IPS DF 6.9 (cell line): ENCODE measurements around the gene PTPRD.

Experiments
- DNase-seq: peaks from one replicate; pipeline ENCODE4 v3.0.0-alpha.2; 2013; ENCODE audit warnings: low read depth, low spot score
- H3K27ac ChIP-seq: one replicate; pipeline ENCODE4 v1.5.1; 2013; ENCODE audit warnings: low read length, control low read depth
- H3K27me3 ChIP-seq: 2 replicates; pipeline ENCODE4 v1.6.1; 2013; ENCODE audit warnings: mild to moderate bottlenecking, low read length; ENCODE audit not compliant: control insufficient read depth, insufficient read depth
- H3K36me3 ChIP-seq: 2 replicates; pipeline ENCODE4 v1.6.1; 2013; ENCODE audit warnings: low read length; ENCODE audit not compliant: control insufficient read depth, insufficient read depth
- H3K4me1 ChIP-seq: 2 replicates; pipeline ENCODE4 v1.6.1; 2013; ENCODE audit warnings: low read length; ENCODE audit not compliant: control insufficient read depth, insufficient read depth
- H3K4me3 ChIP-seq: 2 replicates; pipeline ENCODE4 v1.5.1; 2013; ENCODE audit warnings: mild to moderate bottlenecking, low read length
- H3K9me3 ChIP-seq: 2 replicates; pipeline ENCODE4 v1.6.1; 2013; ENCODE audit warnings: low read length, inconsistent platforms; ENCODE audit not compliant: control insufficient read depth, insufficient read depth
- WGBS: extraction: QIAGEN DNeasy Blood & Tissue Kit; methylation state at CpG from one replicate; pipeline ENCODE4 v1.1.7; 2013; ENCODE audit warnings: mixed read lengths, missing lambda C conversion rate; ENCODE audit not compliant: insufficient read length, insufficient coverage; 5-methylcytosine and 5-hydroxymethylcytosine counted together

The PTPRD gene

DNA sequence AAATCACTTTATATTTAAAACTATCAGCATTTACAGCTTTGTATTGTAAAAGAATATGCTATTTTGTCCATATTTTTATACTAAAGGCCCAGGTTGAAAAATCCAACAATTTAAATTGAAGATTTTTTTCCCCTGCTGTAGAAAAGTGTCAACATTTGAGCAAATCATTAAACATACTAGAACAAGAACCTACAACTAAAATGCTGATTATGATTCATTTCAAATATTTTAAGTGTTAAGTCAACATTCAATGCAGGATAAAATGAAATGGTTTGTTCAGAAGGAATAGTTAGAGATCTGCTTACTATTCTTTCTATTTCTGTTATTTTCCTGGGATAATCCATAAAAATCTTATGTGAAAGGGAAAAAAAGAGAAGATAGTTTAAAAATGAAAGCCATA is 1946.7 kb downstream of the PTPRD start:
- H3K9me3 ChIP-seq, result no peaks in the 10 kb centered on the region
- DNase-seq, result no peak
- H3K27me3 ChIP-seq, result no peaks in the 10 kb centered on the region
- no peak overlapping the region for H3K4me3 ChIP-seq
- H3K36me3 ChIP-seq, result no peaks in the 10 kb centered on the region
- H3K4me1 ChIP-seq, result no peaks in the 10 kb centered on the region
- H3K27ac ChIP-seq, result no peak overlapping the region

DNA sequence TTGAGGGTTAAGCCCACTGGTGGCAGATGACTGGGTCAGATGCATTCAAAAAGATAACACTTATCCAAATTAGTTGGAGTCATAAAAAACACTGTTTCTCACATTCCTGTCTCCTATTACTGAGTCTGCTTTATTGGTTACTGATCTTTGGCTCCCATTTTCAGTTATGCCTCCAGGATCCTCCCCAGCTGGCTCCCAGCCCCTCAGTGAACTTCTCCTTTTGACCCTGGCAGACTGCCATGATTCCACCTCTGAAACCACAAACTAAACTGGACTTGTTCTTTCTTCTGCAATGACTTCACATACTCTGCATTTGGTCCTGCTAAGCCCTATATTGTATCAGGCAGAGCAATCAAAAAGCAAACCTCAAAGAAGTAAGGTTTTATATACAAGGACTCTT is 1952.4 kb downstream of the PTPRD start:
- DNase-seq, result no peak
- no peaks in the 10 kb centered on the region for H3K27me3 ChIP-seq
- H3K4me1 ChIP-seq, result no peaks in the 10 kb centered on the region
- H3K4me3 ChIP-seq, result no peak overlapping the region
- H3K27ac ChIP-seq, result no peak overlapping the region
- no peaks in the 10 kb centered on the region for H3K36me3 ChIP-seq
- no peaks in the 10 kb centered on the region for H3K9me3 ChIP-seq

DNA sequence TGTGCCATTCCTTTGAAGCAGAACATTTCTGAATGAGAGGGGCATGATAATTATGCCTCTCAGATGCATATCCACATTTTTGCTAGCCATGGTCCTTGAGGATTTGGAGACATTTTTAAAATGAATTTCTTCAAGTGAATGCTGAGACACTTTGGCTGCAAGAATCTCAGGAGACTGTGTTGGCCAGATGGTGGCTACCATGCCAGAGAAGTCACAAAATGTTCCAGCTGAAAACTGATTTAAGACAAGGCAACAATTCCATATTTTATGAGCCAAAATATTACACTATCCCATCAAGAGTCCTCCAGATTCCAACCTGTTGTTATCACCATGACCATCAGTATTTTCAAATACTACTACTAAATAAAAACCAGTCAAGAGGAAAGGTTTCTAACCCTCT is 1953.7 kb downstream of the PTPRD start:
- Histone ChIP-seq H3K27me3 (no peaks in the 10 kb centered on the region), H3K4me3 (no peak overlapping the region), H3K27ac (no peak overlapping the region), H3K4me1 (no peaks in the 10 kb centered on the region), H3K36me3 (no peaks in the 10 kb centered on the region), H3K9me3 (no peaks in the 10 kb centered on the region)
- no peak for DNase-seq

- no CpG with 5 or more reads among the region's 2 CpGs for WGBS
- no peak overlapping the region for H3K27ac ChIP-seq
- H3K27me3 ChIP-seq, result no peaks in the 10 kb centered on the region
- no peaks in the 10 kb centered on the region for H3K4me1 ChIP-seq
- 0 out of 2 replicates have a peak, but pooled peaks cover 1% of the 10 kb centered on the region for H3K9me3 ChIP-seq
- no peak overlapping the region for H3K4me3 ChIP-seq
- no peaks in the 10 kb centered on the region for H3K36me3 ChIP-seq
- DNase-seq, result no peak
Measured at GRCh38 chr9:8655071-8655470, 1957.7 kb downstream of the PTPRD start.

DNA sequence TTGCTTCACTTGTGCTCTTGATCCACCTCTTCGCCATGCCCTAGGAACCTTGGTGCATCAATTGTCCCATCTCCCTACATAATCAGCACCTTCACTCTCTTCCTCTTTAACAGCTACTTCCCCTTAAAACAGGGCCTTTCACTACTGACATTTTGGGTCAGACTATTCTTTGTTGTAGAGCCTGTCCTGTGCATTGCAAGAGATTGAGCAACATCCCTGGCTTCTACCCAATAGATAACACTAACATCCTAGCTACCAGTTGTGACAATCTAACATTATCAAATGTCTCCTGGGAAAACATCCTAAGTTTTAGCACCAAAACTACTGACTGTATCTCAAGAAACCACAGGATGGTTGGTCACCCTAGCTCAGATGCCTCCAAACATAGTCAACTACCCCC is 1958.9 kb downstream of the PTPRD start:
- WGBS, result no CpG with 5 or more reads among the region's 1 CpG
- no peak overlapping the region for H3K27ac ChIP-seq
- H3K4me1 ChIP-seq, result no peaks in the 10 kb centered on the region
- H3K36me3 ChIP-seq, result no peaks in the 10 kb centered on the region
- H3K9me3 ChIP-seq, result 0 out of 2 replicates have a peak, but pooled peaks cover 1% of the 10 kb centered on the region
- no peak for DNase-seq
- no peak overlapping the region for H3K4me3 ChIP-seq
- H3K27me3 ChIP-seq, result no peaks in the 10 kb centered on the region

- Histone ChIP-seq H3K9me3 (0 out of 2 replicates have a peak, but pooled peaks cover 1% of the 10 kb centered on the region), H3K36me3 (no peaks in the 10 kb centered on the region), H3K27me3 (no peaks in the 10 kb centered on the region), H3K4me3 (no peak overlapping the region), H3K27ac (no peak overlapping the region), H3K4me1 (no peaks in the 10 kb centered on the region)
- DNase-seq, result no peak
- no CpG with 5 or more reads among the region's 2 CpGs for WGBS
Measured at GRCh38 chr9:8653111-8653510, 1959.7 kb downstream of the PTPRD start.

DNA sequence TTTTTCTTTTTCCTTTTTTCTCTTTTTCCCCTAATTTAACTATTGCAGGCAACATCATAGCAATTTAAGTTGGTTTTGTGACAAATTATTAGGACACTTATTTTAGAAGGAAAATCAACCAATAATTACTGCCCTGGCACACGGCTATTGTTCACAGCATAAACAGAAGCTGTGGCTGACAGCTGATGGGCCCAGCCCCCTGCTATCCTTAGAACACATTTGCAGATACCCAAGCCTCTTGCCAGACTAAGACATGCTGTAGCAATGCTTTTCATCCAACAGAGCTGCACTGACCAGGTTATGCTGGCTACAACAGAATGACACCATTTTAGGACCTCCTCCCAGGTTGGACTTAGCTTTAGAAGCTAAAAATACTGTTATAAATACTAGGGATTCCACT is 1960.5 kb downstream of the PTPRD start:
- Histone ChIP-seq H3K27me3 (no peaks in the 10 kb centered on the region), H3K4me1 (peaks cover 3% of the 10 kb centered on the region; the same call in 1 of the 2 replicates), H3K9me3 (0 out of 2 replicates have a peak, but pooled peaks cover 1% of the 10 kb centered on the region), H3K27ac (no peak overlapping the region), H3K36me3 (no peaks in the 10 kb centered on the region), H3K4me3 (no peak overlapping the region)
- no CpG with 5 or more reads among the region's 1 CpG for WGBS
- no peak for DNase-seq

DNA sequence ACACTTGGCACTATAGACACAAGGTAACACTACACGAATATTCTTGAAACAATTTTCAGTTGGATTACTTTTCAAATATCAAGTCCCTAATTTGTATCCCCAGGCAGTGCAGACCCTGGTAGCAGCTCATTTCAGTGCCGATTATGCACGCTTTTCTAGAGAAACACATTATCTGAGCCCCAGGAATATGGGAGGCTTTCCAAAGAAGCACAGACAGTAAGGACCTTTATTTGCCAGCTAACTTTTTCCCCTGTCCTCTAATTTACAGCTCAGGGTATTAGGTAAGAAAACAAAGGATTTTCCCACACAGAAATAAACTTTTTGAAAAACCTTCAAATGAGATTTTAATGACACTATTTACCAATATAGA is 1961.0 kb downstream of the PTPRD start:
- no peak overlapping the region for H3K27ac ChIP-seq
- 0 out of 2 replicates have a peak, but pooled peaks cover 1% of the 10 kb centered on the region for H3K9me3 ChIP-seq
- H3K4me1 ChIP-seq, result peaks cover 3% of the 10 kb centered on the region; the same call in 1 of the 2 replicates
- WGBS, result no CpG with 5 or more reads among the region's 3 CpGs
- H3K36me3 ChIP-seq, result no peaks in the 10 kb centered on the region
- H3K4me3 ChIP-seq, result no peak overlapping the region
- DNase-seq, result no peak
- H3K27me3 ChIP-seq, result no peaks in the 10 kb centered on the region

DNA sequence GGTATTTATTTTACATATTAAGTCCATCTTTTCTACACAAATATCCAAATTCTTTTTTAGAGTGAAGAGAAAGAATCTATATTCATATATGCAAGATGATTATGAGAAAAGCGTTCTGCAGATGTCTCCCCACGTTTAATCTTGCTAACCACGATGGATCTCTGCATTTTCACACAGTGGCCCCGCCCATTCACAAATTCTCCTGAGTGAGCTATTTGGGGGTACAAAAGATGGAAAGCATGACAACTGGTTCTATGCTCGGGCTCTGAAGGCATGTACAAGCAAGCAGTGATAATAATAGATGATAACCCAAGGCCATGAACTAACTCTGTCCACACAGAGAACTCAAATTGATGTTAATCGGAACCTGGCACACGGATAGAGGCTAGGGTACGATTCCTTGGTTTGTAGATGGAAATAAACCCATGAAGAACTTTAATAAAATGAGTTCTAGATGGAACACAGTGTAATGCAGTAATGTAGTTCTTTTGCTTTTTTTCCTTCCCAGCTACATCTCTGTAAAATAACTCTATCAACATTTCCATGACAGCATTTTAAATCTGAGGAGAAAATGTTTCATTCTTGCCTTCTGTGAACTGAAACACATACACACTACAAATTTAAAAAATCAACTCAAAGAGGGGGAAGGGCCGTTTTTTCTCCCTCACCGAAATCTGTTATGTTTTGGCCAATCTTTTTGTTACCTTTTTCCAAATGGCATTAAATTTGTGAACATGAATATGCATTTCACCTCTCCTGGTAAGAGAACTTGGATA is 1961.5 kb downstream of the PTPRD start:
- H3K9me3 ChIP-seq, result 0 out of 2 replicates have a peak, but pooled peaks cover 1% of the 10 kb centered on the region
- H3K36me3 ChIP-seq, result no peaks in the 10 kb centered on the region
- H3K27me3 ChIP-seq, result no peaks in the 10 kb centered on the region
- H3K4me3 ChIP-seq, result no peak overlapping the region
- no peak overlapping the region for H3K27ac ChIP-seq
- WGBS, result no CpG with 5 or more reads among the region's 10 CpGs
- DNase-seq, result no peak
- peaks cover 3% of the 10 kb centered on the region; the same call in 1 of the 2 replicates for H3K4me1 ChIP-seq

DNA sequence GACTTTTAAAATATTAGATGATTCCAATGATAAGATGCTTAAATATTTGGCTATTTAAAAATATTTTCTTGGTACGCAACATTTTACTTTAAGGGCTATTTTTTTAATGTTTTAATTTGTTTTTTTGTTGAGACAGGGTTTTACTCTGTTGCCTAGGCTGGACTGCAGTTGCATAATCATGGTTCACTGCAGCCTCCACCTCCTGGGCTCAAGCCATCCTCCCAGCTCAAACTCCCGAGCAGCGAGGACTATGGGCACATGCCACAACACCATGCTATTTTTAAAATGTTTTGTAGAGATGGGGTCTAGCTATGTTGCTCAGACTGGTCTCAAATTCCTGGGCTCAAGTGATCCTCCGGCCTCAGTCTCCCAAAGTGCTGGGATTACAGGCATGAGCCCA is 1963.0 kb downstream of the PTPRD start:
- Histone ChIP-seq H3K27me3 (no peaks in the 10 kb centered on the region), H3K36me3 (no peaks in the 10 kb centered on the region), H3K4me3 (no peak overlapping the region), H3K27ac (no peak overlapping the region), H3K4me1 (peaks cover 3% of the 10 kb centered on the region; the same call in 1 of the 2 replicates), H3K9me3 (0 out of 2 replicates have a peak, but pooled peaks cover 1% of the 10 kb centered on the region)
- no peak for DNase-seq
- no CpG with 5 or more reads among the region's 4 CpGs for WGBS

DNA sequence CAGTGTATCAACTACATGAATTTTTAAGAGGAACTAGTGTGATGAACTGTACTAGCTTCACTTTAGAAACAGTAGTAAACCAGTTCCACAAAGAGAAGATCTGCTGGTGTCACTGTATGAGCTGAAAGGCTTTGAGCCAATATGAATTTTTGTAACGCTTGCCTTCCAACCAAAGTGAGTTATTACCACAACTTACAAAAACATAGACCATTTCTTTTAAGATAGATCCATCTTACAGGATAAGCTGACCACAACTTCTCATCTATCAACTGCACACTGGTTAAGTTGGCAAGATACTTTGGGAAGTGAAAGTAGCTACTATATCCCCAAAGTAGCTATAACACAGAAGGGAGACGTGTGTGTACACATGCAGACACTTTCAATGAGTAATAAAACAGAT is 1963.6 kb downstream of the PTPRD start:
- Histone ChIP-seq H3K27ac (no peak overlapping the region), H3K36me3 (no peaks in the 10 kb centered on the region), H3K27me3 (no peaks in the 10 kb centered on the region), H3K9me3 (0 out of 2 replicates have a peak, but pooled peaks cover 1% of the 10 kb centered on the region), H3K4me3 (no peak overlapping the region), H3K4me1 (peaks cover 3% of the 10 kb centered on the region; the same call in 1 of the 2 replicates)
- DNase-seq, result no peak
- WGBS, result no CpG with 5 or more reads among the region's 2 CpGs
